Psoas muscle (tissue), 8 donors: ENCODE results near the gene TBC1D30. TPM values are rescaled to one million over a fixed set of nuclear protein-coding genes. Genes with fewer than 3 reads are reported as not detected.

Experiments
- ATAC-seq, 4 donors: fragments of 200-7000 bp; cut with Tn5 transposase; one replicate each; pipeline ENCODE4 v1.9.1; 2020; ENCODE audit warnings: moderate library complexity in 3 of 4, mild to moderate bottlenecking in 2 of 4
- DNase-seq, 2 donors: peaks; one replicate each; pipeline ENCODE4 v3.0.0-alpha.2; 2020
- H3K27ac ChIP-seq: fragments of 200-600 bp; one replicate; pipeline ENCODE4 v1.8.0; 2022
- H3K27me3 ChIP-seq, 3 donors: fragments of 200-600 bp in 1 of 3; one replicate each; pipeline versions ENCODE4 v1.6.1 to v1.8.0; 2013 to 2022; ENCODE audit warnings: low read length in 2 of 3, mild to moderate bottlenecking in 2 of 3, moderate library complexity in 1 of 3; ENCODE audit not compliant: insufficient read depth in 3 of 3
- H3K36me3 ChIP-seq, 2 donors: fragments of 200-600 bp in 1 of 2; one replicate each; pipeline versions ENCODE4 v1.6.1 to v1.8.0; 2013 to 2022; ENCODE audit warnings: low read depth in 1 of 2, mild to moderate bottlenecking in 1 of 2, moderate library complexity in 1 of 2; ENCODE audit not compliant: insufficient read depth in 1 of 2
- H3K4me1 ChIP-seq: fragments of 200-600 bp; one replicate; pipeline ENCODE4 v1.8.0; 2022
- H3K4me3 ChIP-seq: fragments of 200-600 bp; one replicate; pipeline ENCODE4 v1.8.0; 2022; ENCODE audit warnings: mild to moderate bottlenecking
- H3K9me3 ChIP-seq: fragments of 200-600 bp; one replicate; pipeline ENCODE4 v1.8.0; 2022
- CTCF ChIP-seq: fragments of 200-600 bp; IDR thresholded peaks from one replicate; pipeline ENCODE4 v1.8.0; 2022; ENCODE audit warnings: antibody characterized with exemption
- WGBS, 3 donors: extraction: QIAGEN DNeasy Blood & Tissue Kit; methylation state at CpG; one replicate each; pipeline versions ENCODE4 v1.1.6 to v1.1.7; 2013; 5-methylcytosine and 5-hydroxymethylcytosine counted together
- intact Hi-C, 2 donors: fragments of 100-400 bp; cut with DNase I; formaldehyde crosslinking; loops; one replicate each; pipeline versions ENCODE4 v1.11.0 to v1.14.2; 2022
- polyA plus RNA-seq, 3 donors: library from polyadenylated mRNA; stranded (reverse); fragments of 200-250 nt; gene quantifications; one replicate each; pipeline ENCODE4 v1.2.3, GENCODE V29; 2013
- total RNA-seq, 4 donors: library from RNA; stranded (reverse); fragmentation: NEBNext Ultra II Directional in 2 of 4; extraction: Animal tissue kit (Norgen Biotek cat#: 25700) in 2 of 4; gene quantifications; one replicate each; pipeline versions ENCODE4 v1.2.1 to v1.2.4, GENCODE V29; 2021 to 2023
- donor health status: healthy with polysubstance abuse.
- donor health status: DM: no; HTN: no; CAD: no; lungs with moderate emphysema.
- donor health status: Bipolar disorder and iron deficiency.
- donor health status: healthy.
- donor health status: DM: yes; HTN: yes; CAD: no.
- donor health status: DM: no; HTN: no; CAD: no.
- donor health status: DM: no; HTN: no; CAD: no.
- donor health status: DM: yes; HTN: yes; CAD: no.

The TBC1D30 gene
- total and polyA plus RNA-seq, 7 donors, result 0.09 to 1.0 (median 0.49) TPM

GRCh38 chr12:64796205-64796845 lies 28.1 kb upstream of the TBC1D30 start:
- DNase-seq (no peak), ATAC-seq (peak; percentile 66 to 93 (median 77))
- 56 to 60% (median 57%) methylated on average over 5 of the region's 5 CpGs for WGBS, 3 donors
- no peaks in the 10 kb centered on the region for H3K36me3 ChIP-seq
- H3K4me3 ChIP-seq, result no peak overlapping the region
- H3K27me3 ChIP-seq, result no peaks in the 10 kb centered on the region
- intact Hi-C loops, result loop anchor here in 1 of 2 donors (10.0 kb wide), 1 partner anchor 328 kb away; the partner anchor contains the start of gene WIF1
- TF ChIP-seq CTCF, result peak; percentile 79
- H3K27ac ChIP-seq, result no peak overlapping the region
- no peaks in the 10 kb centered on the region for H3K4me1 ChIP-seq
- H3K9me3 ChIP-seq, result no peaks in the 10 kb centered on the region

- Histone ChIP-seq H3K27ac (no peak overlapping the region), H3K27me3 (no peaks in the 10 kb centered on the region), H3K4me3 (no peak overlapping the region), H3K36me3 (no peaks in the 10 kb centered on the region), H3K4me1 (no peaks in the 10 kb centered on the region), H3K9me3 (no peaks in the 10 kb centered on the region)
- intact Hi-C loops, result loop anchor here in 1 of 2 donors (10.0 kb wide), 1 partner anchor 328 kb away; the partner anchor contains the start of gene WIF1
- WGBS, 3 donors, result 78 to 85% (median 82%) methylated on average over 1 of the region's 1 CpG
- DNase-seq (no peak), ATAC-seq (no peak)
- no peak for TF ChIP-seq CTCF
These were observed 27.3 kb upstream of the TBC1D30 start for GRCh38 chr12:64797156-64797555.

GRCh38 chr12:64798165-64798564 lies 26.3 kb upstream of the TBC1D30 start:
- ATAC-seq (no peak), DNase-seq (no peak)
- H3K4me3 ChIP-seq, result no peak overlapping the region
- no peak overlapping the region for H3K27ac ChIP-seq
- no peaks in the 10 kb centered on the region for H3K9me3 ChIP-seq
- H3K27me3 ChIP-seq, result no peaks in the 10 kb centered on the region
- no peak for TF ChIP-seq CTCF
- intact Hi-C loops, result loop anchor here in 1 of 2 donors (10.0 kb wide), 1 partner anchor 327 kb away; the partner anchor contains the start of gene WIF1
- H3K36me3 ChIP-seq, result no peaks in the 10 kb centered on the region
- H3K4me1 ChIP-seq, result no peaks in the 10 kb centered on the region

GRCh38 chr12:64800640-64801039 lies 23.8 kb upstream of the TBC1D30 start:
- H3K27ac ChIP-seq, result no peak overlapping the region
- no peaks in the 10 kb centered on the region for H3K4me1 ChIP-seq
- no peak overlapping the region for H3K4me3 ChIP-seq
- TF ChIP-seq CTCF, result no peak
- intact Hi-C loops, result no loop called here
- DNase-seq (no peak), ATAC-seq (no peak)
- H3K9me3 ChIP-seq, result no peaks in the 10 kb centered on the region
- 78 to 86% (median 84%) methylated on average over 5 of the region's 5 CpGs for WGBS, 3 donors
- H3K36me3 ChIP-seq, result no peaks in the 10 kb centered on the region
- peaks cover 0 to 10% (median 0%) of the 10 kb centered on the region in 3 donors for H3K27me3 ChIP-seq

GRCh38 chr12:64801381-64801780 lies 23.1 kb upstream of the TBC1D30 start:
- Histone ChIP-seq H3K4me1 (no peaks in the 10 kb centered on the region), H3K36me3 (no peaks in the 10 kb centered on the region), H3K9me3 (no peaks in the 10 kb centered on the region), H3K27ac (no peak overlapping the region), H3K4me3 (no peak overlapping the region), H3K27me3 (peaks cover 0 to 12% (median 0%) of the 10 kb centered on the region in 3 donors)
- no peak for ATAC-seq
- no peak for TF ChIP-seq CTCF
- DNase-seq, result no peak
- intact Hi-C loops, result no loop called here
- WGBS, 3 donors, result 63 to 74% (median 69%) methylated on average over 2 of the region's 2 CpGs
